ENCODE results near the gene GXYLT2.
"Not testable (repeated sequence)": the region's sequence is repeated elsewhere in the genome, so short reads cannot be mapped to it uniquely, and the experiment has no call there.

The GXYLT2 gene

GRCh38 chr3:72892081-72892775, 4.4 kb downstream of the GXYLT2 start:
- DNase-seq = no peak

- no peak for DNase-seq
These were observed 5.0 kb downstream of the GXYLT2 start for GRCh38 chr3:72892870-72893269.

- no peak for DNase-seq
These were observed 7.2 kb downstream of the GXYLT2 start for GRCh38 chr3:72894976-72895552.

GRCh38 chr3:72896996-72897757, 9.3 kb downstream of the GXYLT2 start:
- DNase-seq = no peak

GRCh38 chr3:72897758-72898007, 9.8 kb downstream of the GXYLT2 start:
- no peak for DNase-seq

- DNase-seq = no peak
These were observed 11.5 kb downstream of the GXYLT2 start for GRCh38 chr3:72899349-72899765.

GRCh38 chr3:72900048-72900447, 12.2 kb downstream of the GXYLT2 start:
- DNase-seq = no peak

GRCh38 chr3:72901840-72902239, 14.0 kb downstream of the GXYLT2 start:
- no peak for DNase-seq

- DNase-seq = no peak
These were observed 15.2 kb downstream of the GXYLT2 start for GRCh38 chr3:72903004-72903403.

- DNase-seq = no peak
These were observed 16.3 kb downstream of the GXYLT2 start for GRCh38 chr3:72904163-72904562.

GRCh38 chr3:72906154-72906553, 18.3 kb downstream of the GXYLT2 start:
- DNase-seq = no peak

GRCh38 chr3:72907131-72907711, 19.4 kb downstream of the GXYLT2 start:
- peak; percentile 93 for DNase-seq

- peak; percentile 89 for DNase-seq
These were observed 20.1 kb downstream of the GXYLT2 start for GRCh38 chr3:72907731-72908620.

GRCh38 chr3:72909591-72909990, 21.7 kb downstream of the GXYLT2 start:
- DNase-seq = no peak

- DNase-seq = no peak
These were observed 24.7 kb downstream of the GXYLT2 start for GRCh38 chr3:72912532-72912931.

- DNase-seq = no peak
These were observed 26.5 kb downstream of the GXYLT2 start for GRCh38 chr3:72914383-72914782.

GRCh38 chr3:72916250-72916649, 28.4 kb downstream of the GXYLT2 start:
- DNase-seq = no peak

- DNase-seq = no peak
These were observed 31.7 kb downstream of the GXYLT2 start for GRCh38 chr3:72919520-72919919.

- DNase-seq = no peak
These were observed 36.2 kb downstream of the GXYLT2 start for GRCh38 chr3:72924055-72924454.

- not testable (repeated sequence) for DNase-seq
These were observed 41.2 kb downstream of the GXYLT2 start for GRCh38 chr3:72928781-72929735.

- no peak for DNase-seq
These were observed 42.9 kb downstream of the GXYLT2 start for GRCh38 chr3:72930754-72931153.

GRCh38 chr3:72932416-72932815, 44.6 kb downstream of the GXYLT2 start:
- no peak for DNase-seq
